Measurements from ENCODE around the gene ZBTB43.
A peak's percentile ranks its signal among the peaks of the same experiment; 100 is the strongest.

The ZBTB43 gene

DNA sequence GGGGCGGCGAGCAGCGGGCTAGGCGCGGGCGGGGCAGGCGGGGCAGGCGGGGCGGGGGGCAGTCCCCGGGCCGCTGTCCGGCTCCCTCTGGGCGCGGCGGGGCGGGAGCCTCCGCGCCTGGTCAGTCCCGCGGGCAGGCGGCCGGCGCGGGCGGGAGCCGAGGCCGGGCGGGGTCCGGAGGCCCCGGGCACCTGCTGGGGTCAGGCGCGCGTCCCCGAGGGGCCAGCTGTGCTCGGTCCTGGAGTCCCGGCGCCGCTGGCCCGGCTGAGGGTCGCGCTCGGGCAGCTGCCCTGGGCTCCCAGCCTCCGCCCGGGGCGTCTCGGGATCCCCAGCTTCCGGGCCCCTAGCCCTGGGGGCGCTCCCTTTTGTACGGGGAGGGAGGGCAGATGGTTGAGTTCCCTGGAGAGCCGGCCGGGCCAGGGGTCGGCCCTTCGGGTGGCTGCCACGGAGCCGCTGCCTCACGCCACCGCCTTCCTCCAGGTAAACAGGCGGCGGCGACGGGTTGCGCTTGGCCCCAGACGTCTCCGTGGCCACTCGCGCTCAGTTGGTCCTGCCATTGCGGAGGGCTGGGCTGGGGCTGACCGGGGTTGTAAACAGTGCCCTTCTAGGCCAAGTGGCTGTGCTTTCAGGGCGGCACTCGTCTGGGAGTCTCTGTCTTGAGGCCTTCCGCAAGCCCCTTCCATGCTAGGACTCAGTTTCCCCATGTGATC lies 56.1 kb downstream of the ZBTB43 start:
- peak in 1 of 4 experiments; percentile 6 for DNase-seq

DNA sequence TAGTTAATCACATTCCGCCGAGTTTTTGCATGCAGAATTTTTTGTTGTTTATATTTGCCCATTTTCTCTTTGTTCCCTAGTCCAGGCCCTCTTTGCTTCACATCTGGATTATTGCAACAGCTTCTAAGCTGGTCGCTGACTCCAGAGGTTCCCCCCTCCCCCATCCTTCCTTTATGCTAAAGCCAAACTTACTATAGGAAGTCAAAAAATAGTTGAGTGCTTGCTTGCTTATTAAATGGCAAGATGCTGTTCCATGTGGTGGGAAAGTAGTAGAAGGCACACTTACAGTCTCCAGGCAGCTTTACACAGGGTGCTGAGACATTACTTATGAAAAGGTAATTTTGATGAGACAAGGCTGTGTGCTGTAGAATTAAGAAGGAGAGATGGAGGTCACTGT lies 56.9 kb downstream of the ZBTB43 start:
- DNase-seq: no peak

DNA sequence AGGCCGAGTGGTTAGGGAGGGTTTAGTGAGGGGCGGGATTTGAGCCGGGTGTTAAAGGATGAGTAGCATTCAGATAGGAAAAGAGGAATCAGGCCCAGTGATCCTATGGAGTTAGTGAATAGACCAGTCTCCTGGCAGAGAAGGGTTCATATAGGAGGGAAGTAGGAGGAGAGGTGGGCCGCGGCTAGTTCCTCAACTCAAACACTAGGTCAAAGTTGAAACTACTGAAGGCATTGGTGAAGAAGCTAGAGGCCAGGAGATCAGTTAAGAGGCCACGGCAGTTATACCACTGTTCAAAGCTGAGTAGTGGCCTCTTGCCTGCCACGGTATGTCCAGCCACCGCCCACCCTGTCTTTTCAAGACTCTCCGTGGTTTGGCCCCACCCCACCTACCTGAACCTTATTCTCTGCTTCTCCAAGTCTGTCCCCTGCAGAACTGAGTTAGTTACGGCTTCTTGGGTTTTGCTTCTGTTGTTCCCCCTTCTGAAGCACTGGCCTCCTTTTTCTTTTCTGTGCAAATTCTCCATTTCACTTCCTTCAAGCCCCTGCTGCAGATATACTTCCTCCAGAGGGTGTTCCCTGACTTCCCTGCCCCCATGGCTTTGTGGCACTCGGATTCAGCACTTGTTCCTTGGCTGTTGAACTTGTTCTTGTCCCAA lies 57.4 kb downstream of the ZBTB43 start:
- no peak for DNase-seq

DNA sequence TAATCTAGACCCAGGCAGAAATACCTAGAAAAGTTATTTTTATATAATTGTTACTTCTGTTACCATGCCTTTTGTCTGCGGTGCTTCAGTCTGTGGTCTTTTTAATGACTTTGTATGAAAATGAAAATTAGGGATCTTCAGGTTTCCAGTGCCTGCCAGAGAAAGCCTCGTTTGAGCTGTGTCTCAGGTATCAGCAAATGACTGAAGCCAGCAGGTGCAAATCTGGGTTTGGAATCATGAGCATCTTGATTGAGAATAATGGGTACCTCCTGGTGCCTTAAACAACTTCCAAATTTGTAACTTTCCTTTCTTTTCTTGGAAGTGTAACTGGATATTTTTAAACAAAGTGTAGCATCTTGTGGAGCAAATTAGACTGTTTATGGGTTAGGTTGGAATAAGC lies 59.9 kb downstream of the ZBTB43 start:
- DNase-seq: no peak

DNA sequence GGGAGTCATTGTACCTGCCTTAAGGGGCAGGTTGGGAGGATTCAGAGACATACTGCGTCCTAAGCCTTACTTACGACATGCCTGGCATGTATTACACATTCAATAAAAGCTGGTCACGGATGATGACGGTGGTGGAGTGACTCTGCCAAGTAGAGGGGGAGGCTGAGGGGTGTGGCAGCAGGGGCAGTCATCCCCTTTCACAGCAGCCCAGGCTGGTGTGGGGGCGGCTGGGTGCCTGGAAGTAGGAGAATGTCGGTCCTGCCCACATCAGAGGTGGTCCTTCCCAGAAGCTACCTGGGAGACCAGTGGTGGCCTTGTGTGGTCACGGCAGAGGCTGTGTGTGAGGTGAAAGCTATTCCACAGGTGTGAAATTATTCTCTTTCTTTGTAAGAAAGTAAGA lies 64.5 kb downstream of the ZBTB43 start:
- DNase-seq: no peak

DNA sequence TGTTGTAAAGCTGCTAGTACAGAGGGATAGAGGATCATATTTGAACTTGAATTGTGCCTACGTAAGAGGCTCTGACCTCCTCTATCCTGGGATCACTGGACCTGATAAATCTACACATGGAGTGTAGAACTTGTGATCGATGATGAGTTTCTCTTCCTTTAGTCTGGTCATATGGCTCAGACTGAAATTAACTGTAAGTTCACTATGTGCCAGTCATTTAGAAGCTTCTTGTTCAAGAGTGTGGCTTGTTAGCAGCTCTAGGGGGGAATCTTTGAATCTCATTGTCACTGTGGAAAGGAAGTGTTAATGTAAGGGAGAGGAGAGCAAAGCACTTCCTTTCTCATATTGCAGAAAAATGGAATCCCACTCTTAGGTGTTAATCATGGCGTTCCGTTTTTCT lies 67.7 kb downstream of the ZBTB43 start:
- no peak for DNase-seq

DNA sequence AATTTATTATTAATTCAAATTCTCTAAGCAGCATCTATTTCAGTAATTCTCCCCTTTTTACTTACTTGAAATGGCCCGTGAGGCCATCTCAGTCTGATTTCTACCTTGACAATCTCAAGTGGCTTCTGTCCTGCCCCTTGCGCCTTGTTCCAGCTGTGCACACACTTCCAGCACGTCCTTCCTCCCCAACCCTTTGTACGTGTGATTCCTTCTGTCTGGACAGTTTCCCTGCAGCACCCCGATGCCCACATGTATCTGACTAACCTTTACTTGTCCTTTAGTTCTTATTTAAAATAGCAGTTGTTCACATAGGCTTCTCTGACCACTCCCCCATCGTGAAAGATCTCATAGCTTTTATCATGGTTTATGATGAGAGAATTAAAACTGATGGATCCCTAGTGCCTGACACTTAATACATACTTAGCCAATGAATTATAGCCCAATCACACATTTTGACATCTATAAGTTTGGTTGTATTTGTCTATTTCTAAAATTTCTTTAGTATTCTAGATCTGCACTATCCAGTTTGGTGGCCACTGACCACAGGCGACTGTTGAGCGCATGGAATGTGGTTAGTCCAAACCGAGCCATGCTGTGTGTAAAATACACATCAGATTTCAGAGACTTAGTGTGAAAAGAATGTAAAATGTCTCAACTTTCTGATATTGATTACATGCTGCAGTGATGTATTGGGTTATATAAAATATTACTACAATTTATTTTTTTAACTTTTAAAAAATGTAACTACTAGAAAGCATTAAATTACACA lies 69.9 kb downstream of the ZBTB43 start:
- DNase-seq: no peak

DNA sequence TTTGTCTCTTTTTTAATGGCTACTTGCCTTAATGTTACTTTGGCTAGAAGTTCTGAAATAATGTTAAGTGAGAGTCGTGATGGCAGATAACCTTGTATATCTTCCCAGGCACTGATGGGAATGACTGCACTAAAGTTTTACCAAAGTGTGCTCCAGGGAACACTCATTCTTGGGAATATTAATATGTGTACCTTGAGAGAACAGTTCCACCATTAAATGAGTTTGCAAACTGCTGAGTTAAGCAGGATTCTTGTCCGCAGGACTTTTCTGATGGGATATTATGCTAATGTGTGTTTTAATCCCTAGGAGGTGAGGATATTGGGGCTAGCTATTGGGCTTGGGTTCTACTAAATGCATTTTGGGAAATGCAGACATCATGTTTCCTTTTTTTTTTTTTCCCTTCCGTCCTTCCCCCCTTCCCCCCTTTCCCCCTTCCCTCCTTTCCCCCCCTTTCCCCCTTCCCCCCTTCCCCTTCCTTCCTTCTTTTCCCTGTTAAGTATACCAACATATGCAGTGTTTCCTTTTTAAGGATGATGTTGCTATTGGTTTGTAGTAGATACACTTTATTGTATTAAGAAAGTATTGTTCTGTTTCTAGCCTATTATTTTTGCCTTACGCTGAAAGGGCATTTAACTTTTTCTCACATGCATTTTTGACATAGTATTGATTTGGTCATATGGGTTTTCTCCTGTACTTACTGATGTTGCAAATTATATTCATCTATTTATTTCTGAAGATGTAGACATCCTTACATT lies 71.1 kb downstream of the ZBTB43 start:
- DNase-seq: no peak

DNA sequence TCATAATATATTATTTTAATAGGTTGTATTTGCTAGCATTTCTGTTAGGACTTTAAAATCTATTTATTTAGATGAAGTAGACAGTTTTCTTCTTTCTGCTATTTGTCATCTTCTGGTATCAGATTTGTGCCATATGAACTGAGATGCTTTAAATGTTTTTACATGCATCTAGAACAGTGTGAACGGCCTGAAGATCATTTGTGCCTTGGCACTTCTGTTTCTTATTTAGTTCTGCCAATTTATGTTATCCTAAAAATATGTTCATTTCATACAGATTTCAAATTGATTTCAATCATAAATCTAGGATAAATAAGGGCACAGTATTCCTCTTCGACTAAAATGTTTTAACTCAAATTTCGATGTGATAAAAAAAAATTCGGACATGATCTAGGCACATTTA lies 71.7 kb downstream of the ZBTB43 start:
- DNase-seq: no peak

DNA sequence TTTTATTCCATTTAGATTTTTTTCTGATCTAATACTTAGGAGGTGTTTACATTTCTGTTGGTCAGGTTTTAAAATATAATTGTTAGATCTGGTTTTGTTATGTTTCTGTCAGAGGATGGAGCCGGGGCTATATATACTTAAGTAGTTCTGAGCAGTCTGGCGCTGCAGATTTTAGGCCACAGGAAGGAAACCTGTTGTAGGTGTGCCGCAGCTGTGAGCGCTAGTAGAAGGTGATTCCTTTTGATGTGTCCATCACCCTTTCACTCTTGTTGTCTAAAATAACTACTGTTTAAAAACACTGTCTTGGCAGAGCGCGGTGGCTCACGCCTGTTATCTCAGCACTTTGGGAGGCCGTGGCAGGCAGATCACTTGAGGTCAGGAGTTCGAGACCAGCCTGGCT lies 72.6 kb downstream of the ZBTB43 start:
- no peak for DNase-seq

DNA sequence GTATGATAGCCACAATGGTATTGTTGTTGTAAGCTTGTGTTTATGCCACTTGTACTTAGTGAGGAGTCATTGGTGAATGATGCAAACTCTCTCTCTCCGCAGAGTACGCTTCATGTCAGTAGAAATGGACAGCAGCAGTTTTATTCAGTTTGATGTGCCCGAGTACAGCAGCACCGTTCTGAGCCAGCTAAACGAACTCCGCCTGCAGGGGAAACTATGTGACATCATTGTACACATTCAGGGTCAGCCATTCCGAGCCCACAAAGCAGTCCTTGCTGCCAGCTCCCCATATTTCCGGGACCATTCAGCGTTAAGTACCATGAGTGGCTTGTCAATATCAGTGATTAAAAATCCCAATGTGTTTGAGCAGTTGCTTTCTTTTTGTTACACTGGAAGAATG lies 74.4 kb downstream of the ZBTB43 start:
- DNase-seq: no peak

DNA sequence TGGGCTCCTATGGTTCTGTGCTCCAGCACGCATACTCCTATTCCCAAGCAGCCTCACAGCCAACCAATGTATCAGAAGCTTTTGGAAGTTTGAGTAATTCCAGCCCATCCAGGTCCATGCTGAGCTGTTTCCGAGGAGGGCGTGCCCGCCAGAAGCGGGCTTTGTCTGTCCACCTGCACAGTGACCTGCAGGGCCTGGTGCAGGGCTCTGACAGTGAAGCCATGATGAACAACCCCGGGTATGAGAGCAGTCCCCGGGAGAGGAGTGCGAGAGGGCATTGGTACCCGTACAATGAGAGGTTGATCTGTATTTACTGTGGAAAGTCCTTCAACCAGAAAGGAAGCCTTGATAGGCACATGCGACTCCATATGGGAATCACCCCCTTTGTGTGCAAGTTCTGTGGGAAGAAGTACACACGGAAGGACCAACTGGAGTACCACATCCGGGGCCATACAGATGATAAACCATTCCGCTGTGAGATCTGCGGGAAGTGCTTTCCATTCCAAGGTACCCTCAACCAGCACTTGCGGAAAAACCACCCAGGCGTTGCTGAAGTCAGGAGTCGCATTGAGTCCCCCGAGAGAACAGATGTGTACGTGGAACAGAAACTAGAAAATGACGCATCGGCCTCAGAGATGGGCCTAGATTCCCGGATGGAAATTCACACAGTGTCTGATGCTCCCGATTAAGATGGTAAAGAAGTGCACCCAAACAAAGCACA lies 75.5 kb downstream of the ZBTB43 start:
- no peak for DNase-seq

DNA sequence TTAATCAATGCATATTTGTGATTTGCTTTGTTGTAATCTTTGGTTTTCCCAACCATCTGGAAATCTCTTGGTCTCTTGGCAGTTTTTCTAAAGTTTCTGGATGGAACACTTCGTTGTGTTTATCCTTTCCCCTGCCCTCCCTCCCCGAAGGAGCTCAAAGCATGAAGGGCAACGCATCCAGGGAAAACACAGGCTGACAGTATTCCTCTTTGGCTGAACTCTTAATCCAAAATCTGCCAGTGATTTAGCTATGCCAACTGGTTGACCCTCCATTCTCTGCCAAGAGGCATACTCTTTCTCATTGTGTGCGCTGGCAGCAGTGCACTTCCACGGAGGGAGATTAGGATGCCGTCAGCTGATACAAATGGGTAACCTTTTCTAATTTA lies 76.1 kb downstream of the ZBTB43 start:
- DNase-seq: no peak

DNA sequence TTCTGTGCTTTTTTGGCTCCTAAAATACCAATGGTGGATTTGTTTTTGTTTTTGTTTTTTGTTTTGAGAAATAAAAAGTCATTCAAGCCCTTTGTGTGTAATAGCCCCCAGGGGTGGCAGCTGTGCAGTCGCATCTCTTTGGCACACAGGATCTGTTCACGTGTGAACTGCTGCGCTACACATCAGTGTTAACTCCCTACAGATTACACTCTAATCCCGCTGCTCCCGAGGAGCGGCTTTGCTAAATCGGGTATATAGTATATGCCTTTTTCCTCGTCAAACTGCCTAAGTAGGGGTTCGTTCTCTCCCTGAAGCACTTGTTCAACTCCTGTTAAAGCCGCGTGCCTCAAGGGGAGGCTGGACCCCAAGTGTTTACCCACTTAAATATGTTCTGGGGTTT lies 77.9 kb downstream of the ZBTB43 start:
- DNase-seq: no peak

DNA sequence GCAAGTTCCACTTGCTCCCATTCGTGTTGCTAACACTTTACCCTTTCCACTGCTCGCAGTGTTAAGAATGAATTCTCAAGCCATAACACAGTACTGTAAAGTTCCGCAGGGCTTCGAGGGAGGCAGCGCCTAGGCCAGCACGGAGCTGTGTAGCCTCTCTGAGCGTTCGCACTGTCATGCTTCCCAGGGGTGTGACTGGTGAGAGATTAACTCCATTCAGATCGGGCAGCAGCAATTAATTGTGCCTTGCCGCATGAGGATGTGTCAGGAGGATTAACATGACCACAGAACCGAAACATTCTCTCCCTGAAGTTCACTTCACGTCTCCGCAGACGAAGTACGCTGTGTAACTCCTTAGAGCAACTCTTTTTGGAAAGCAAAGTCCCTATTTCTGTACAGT lies 78.8 kb downstream of the ZBTB43 start:
- no peak for DNase-seq

DNA sequence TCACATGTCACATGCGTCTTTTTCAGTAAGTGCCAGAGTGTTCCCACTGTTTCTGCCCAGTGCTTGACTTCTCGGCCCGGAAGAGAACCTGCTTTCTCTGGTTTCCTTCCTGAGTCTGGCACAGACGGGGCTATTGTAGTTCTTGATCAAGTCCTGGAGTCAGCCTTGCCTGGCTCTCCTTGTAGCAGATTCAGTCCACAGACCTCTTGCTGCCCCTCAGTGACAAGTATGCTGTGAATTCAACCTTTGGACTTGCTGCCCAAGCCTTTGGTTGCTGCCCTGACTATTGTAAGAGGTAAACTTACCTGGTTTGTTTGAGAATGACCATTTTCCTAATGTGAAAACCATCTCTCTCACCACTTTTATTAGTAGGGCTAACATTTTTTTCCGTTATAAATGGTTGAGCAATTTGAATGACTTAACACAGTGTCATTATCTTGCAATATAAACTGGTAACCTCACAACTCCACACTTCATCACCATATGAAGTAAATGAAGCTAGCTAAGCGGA lies 80.3 kb downstream of the ZBTB43 start:
- no peak for DNase-seq

DNA sequence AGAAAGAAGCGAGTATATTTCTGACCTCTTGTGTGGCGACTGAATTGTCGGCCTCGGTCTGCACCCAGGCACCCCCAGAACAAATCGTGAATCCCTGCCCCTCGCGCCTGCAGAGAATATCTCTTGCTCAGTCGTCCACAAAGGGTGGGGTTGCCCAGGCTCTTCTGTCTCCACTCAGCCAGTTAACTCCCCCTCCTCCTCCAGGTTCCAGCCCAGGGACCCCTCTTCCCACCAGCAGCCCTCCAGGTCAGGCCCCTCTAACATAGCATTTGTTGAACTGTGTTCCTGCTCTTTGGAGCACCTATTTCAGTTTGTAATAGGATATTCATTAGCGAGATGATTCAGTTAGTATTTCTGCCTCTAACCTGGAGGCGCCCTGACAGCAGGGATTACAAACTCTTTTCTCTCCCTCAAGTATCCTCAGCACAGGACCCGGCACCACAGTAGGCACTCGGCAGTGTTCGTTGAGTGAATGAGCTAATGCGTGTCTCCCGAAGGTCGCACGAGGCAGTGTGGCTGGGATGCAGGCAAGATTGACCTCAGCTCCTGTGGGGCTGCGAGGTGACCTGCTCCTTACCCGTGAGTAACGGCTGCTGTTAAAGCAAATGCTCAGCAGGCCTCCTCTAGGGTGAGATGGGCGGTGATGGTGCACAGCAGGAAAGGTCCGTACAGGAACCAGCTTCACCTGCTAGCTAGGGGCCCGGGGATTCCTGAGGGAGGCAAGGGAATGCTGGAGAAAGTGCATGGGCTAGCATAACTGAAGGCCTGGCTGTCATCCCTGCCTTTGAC lies 81.4 kb downstream of the ZBTB43 start:
- no peak for DNase-seq

DNA sequence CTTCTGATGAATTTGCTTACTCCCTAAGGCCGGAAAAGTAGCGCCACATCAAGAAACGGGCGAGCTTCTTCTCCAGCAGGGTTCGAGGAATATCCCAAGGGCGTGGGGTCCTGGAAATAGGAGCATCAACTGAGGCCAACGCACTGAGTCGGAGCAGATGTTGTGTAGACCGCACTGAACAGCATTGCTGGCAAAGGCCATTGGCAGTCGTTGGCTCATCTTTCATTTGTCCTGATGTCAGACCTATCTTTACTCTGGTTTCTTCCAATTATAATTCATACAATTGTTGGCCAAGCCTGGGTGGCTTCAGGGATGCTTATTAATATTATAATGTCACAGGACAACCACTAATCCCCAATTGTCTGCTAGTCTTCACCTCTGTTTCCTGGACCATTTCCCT lies 82.1 kb downstream of the ZBTB43 start:
- DNase-seq: no peak
